HG03575 (cell line): ENCODE results near the gene BTBD2.
"Not testable (repeated sequence)": the region's sequence is repeated elsewhere in the genome, so short reads cannot be mapped to it uniquely, and the experiment has no call there.

Source experiments
- ATAC-seq: cut with Tn5 transposase; IDR thresholded peaks from one replicate; pipeline ENCODE4 v1.9.1; 2021; ENCODE audit not compliant: unreplicated experiment, insufficient number of reproducible peaks, low FRiP score; ENCODE audit errors: extremely low read depth

Gene BTBD2

GRCh38 chr19:1991018-1991913 lies 24.2 kb downstream of the BTBD2 start:
- ATAC-seq, result no peak

- no peak for ATAC-seq
These were observed 25.1 kb downstream of the BTBD2 start for GRCh38 chr19:1990230-1991017.

- ATAC-seq, result no peak
These were observed 25.8 kb downstream of the BTBD2 start for GRCh38 chr19:1989513-1990229.

GRCh38 chr19:1988464-1988863 lies 27.1 kb downstream of the BTBD2 start:
- not testable (repeated sequence) for ATAC-seq

GRCh38 chr19:1987197-1988187 lies 28.0 kb downstream of the BTBD2 start:
- ATAC-seq, result no peak

- ATAC-seq, result no peak
These were observed 29.0 kb downstream of the BTBD2 start for GRCh38 chr19:1986357-1987162.

- no peak for ATAC-seq
These were observed 29.7 kb downstream of the BTBD2 start for GRCh38 chr19:1985588-1986356.

- no peak for ATAC-seq
These were observed 31.2 kb downstream of the BTBD2 start for GRCh38 chr19:1984357-1984756.

- no peak for ATAC-seq
These were observed 34.3 kb downstream of the BTBD2 start for GRCh38 chr19:1981253-1981652.

- ATAC-seq, result no peak
These were observed 34.7 kb downstream of the BTBD2 start for GRCh38 chr19:1980809-1981181.

GRCh38 chr19:1980091-1980808 lies 35.3 kb downstream of the BTBD2 start:
- ATAC-seq, result no peak

- ATAC-seq, result no peak
These were observed 35.9 kb downstream of the BTBD2 start for GRCh38 chr19:1979642-1980041.

- ATAC-seq, result no peak
These were observed 36.5 kb downstream of the BTBD2 start for GRCh38 chr19:1979017-1979416.

GRCh38 chr19:1978346-1978894 lies 37.1 kb downstream of the BTBD2 start:
- ATAC-seq, result no peak

- ATAC-seq, result no peak
These were observed 38.4 kb downstream of the BTBD2 start for GRCh38 chr19:1977120-1977519.

GRCh38 chr19:1975162-1975480 lies 40.4 kb downstream of the BTBD2 start:
- no peak for ATAC-seq
